Activated naive CD8-positive, alpha-beta T cell treated with anti-CD3 and anti-CD28 coated beads, Interleukin-2, amount 50 U/mL, for 16 hours (primary cell): ENCODE data around the gene DCDC2C.

Source experiments
- DNase-seq: peaks from one replicate; pipeline ENCODE4 v3.0.0-alpha.2; 2020; ENCODE audit warnings: low read depth, low spot score

Gene DCDC2C

DNA sequence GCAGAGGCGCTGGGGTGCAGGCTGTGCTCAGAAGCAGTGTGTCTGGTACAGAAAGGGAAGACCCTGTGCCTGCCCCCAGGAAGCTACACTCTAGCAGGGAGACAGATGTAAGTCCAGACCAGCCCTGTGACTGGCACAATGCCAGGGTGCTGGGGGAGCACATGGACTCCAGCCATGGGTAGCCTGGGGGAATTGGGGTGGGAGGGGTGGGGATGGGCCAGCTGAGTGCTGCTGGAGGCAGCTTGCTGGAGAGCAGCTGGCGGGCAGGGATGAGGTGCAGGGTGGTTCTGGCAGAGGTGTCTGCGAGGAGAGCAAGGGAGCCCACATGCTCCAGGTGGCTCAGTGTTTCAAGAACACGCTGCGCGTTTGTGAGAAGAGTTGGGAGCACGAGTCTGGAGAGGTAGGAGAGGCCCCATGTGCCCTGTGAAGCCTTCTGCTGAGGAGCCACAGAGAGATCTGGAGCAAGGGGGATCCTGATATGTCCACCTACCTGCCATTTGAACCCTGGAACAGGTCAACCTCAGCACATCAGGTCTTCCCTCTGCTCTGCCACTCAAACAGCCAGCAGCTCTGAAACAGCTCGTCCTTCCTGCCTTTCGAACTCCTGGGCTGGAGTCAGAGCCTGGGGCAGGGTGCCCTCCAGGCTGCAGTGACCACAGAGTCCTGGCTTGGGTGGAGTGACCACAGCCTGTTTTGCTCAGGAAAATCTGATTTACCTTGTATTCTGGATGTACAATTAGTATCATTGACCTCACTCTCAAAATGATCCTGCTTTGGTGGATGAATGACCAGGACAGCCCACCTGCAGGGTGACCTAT is 30.3 kb upstream of the DCDC2C start:
- no peak for DNase-seq

DNA sequence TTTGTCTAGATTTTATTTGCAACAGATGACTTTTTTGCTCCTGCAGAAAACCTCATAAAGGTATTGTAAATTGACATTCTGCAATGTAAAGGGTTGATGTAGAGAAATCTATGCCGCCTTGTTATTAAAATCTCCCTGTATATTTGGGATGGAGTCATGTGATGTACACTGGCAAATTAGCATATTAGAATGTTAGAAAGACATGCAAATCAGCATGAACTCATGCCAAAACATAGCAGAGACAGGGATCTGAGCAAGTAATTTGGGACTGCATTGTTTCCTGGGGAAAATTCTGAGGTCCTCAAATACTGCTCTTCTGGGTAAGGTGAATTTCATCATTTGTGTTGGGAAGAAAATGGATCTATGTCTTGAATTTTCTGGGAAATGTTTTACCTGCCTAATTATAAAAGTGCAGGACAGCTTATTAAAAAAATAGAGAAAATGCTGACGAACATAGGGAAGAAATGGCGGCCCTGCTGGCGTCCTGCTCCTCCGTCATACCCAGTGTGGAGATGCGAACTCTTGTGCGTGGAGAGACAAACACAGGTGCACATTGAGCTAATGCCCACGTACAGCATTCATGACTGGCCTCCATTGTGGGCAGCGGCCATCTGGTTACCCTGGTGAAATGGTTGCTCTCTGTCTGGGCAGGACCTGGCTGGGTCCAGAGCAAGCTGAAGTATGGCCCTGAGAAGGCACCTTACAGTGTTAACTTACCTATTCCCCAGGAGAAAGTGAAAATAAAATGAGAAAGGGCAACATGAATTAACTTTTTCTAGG is 29.1 kb upstream of the DCDC2C start:
- DNase-seq = no peak

DNA sequence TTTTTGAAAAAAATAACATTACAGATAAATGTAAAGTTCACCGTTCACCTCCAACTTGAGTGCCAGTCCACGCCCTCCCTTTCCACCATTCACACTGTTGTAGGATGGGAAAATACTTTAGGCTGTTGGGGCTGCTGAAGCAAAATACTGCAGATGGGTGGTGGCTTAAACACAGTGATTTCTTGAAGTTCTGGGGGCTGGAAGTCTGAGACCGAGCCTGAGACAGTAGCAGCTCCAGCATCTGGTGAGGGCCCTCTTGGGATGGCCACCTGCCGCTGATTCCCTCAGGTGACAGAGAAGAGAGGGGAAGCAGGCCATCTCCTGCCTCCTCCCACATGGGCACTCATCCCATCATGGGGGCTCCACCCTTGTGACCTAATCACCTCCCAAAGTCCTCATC is 27.7 kb upstream of the DCDC2C start:
- DNase-seq = no peak

DNA sequence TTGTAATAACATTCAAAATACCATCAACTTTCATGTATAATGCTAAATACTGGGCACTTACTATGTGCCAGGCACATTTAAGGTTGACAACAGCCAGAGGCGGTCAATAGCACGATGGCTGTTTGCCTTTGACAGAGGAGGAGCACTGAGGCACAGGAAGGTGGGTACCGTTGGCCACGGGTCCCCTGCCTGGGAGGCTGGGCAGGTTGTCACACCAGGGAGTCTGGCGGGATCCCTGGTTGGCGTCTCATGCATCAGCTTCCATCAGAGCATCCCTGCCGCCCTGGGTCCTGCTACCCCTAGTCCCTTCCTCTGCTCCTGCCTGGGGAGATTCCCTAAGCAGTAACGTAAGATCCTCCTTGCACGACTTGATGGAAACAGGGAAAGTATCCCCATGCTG is 25.9 kb upstream of the DCDC2C start:
- no peak for DNase-seq

DNA sequence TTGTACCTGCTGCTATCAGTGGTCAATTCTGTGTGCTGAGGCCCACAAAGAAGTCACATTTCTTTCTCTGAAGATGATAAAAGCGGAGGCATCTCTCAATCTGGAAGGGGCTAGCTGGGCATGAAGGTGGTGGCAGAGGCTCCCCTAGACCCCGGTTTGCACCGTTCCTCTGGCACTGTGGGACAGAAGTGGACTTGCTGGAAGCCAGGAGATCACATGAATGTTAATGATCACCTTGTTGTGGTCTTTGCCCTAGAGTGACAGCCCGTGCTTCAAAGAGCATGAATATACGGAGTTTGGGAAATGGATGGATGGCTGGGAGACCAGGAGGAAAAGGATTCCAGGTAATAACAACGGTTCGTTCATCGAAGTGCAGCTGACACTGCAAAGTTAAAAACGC is 25.2 kb upstream of the DCDC2C start:
- no peak for DNase-seq

DNA sequence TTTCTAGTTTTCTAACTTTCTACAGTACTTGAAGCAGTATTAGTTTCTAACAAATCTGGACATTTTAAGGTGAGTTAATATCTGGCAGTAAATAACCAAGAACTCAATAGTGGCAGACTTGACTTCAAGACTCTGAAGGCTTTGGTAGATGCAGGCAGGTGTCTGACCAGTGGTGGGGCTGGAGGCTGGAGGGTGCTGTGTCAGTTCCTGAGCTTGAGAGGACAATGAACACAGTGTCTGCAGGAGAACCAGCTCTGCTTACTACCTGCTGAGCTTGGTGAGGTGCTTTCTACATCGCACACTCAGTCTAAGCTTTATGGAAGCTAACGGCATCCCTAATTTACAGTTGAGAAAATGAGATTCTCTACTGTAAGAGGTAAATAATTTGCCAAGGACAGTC is 24.2 kb upstream of the DCDC2C start:
- no peak for DNase-seq

DNA sequence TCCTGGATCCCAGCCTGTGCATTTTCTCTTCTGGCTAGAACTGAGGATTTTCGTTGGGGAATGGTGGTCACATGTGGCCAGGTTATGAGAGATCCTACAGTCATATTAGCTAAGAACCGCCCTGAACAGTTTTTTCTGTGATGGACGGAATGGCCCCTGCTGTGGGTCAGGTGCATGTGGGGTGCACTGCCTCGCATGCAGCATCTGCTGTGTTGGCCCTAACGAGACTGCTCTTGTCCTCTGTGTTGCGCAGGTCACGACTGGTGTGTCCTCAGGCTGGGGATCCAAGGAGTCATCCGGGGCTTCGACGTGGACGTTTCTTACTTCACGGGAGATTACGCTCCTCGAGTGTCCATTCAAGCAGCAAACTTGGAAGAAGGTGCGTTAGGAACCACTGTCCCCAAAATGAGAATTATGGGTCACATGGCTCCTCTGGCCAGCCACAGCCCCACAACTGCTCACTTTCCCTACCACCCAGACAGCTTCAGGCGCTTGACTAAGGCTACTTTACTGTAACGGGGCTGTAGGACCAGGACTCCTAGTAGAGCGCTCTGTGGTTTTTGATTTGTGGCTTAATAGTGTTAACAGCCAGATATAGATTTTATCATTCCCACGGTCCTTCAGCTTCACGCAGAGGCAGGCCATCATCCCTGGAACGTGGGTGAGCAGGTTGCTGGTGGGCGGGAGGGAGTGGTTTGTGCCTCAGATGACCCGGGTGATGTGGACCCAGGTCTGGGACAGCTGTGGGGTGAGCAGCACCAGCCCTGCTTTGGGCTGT is 23.6 kb upstream of the DCDC2C start:
- DNase-seq = no peak

DNA sequence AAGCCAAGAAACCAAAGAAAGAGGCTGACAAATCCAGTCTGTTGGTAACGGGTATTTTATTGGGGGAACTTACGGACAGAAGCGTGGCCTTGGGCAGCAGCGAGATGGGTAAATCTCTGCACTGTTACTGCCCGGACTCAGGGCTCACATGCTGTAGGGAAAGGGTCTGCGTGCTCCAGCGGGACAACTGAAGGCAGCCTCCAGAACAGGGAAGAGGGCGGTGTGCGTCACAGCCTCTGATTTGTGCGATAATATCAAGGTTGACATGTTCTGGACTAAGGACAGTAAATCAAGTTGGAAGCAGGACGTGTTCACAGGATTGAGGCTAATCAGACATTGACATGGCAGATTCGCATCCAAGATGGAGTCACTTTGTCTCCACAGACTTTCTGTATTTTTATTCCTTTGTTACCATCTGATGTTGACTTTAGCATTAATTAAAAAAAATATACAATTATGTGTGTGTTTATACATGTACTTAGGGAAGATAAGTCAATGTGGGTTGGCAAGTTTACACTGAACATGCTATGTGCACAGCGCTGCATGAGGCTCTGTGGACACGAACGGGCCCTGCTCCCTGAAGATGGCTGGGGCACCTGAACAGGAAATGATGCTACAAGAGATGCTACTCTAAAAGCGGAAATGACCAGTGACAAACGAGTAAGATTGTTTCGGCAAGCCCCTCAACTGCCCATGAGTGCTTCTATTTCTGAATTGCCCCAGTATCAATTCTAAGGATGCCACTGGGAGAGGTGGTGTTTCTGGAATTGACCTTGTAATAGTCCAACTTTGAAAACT is 22.6 kb upstream of the DCDC2C start:
- DNase-seq = no peak

DNA sequence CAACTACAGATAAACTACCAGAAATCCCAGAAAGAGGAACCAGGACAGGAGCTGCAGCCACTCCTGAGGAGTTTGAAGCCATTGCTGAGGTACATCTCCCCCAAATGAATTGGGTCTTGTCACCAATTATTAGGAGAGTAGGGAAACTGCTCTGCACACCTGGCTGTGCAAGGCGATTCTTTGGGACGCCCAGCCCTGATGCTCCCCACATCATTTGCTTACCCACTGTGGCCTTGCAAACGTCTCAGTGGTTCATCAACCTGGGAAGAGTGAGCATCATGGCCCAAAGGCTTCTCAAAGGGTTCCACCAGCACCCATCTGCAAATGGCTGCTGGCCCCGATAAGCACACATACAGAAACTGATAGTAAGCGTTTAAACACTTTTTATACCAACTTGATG is 21.8 kb upstream of the DCDC2C start:
- DNase-seq = no peak

DNA sequence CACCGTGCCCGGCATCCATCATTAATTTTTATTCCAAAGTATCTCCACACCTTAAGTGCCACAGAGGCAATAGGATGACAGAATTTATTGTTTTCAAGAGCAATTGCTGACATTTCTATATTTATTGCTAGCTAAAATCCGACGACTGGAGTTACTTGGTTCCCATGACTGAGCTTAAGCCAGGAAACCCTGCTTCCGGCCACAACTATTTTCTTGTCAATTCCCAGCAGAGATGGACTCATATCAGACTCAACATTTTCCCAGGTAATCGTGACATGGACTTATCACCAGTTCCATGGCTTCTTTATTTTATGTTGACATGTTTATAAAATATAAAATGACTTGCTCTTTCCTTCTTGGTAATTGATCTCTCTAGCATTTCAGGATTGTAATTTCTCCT is 20.6 kb upstream of the DCDC2C start:
- no peak for DNase-seq

DNA sequence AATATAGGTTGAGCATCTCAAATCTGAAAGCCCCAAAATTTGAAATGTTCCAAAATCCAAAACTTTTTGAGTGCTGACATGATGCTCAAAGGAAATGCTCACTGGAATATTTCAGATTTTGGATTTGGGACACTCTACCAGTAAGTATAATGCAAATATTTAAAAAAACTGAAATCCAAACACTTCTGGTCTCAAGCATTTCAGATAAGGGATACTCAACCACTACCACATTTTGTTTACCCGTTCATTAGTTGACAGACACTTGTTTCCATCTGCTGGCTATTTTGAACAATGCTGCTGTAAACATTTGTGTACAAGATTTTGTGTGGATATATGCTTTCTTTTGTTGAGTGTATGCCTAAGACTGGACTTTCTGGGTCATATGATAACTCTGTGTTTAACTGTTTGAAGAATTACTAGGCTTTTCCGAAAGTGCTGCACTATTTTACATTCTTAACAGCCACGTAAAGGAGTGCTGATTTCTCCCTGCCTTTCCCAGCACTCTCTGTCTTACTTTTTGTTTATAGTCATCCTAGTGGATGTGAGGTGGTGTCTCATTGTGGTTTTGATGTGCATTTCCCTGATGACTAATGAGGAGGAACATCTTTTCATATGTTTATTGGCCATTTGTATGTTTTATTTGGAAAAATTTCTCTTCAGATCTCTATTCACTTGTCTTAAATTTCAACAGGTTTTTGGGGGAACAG is 19.5 kb upstream of the DCDC2C start:
- no peak for DNase-seq

DNA sequence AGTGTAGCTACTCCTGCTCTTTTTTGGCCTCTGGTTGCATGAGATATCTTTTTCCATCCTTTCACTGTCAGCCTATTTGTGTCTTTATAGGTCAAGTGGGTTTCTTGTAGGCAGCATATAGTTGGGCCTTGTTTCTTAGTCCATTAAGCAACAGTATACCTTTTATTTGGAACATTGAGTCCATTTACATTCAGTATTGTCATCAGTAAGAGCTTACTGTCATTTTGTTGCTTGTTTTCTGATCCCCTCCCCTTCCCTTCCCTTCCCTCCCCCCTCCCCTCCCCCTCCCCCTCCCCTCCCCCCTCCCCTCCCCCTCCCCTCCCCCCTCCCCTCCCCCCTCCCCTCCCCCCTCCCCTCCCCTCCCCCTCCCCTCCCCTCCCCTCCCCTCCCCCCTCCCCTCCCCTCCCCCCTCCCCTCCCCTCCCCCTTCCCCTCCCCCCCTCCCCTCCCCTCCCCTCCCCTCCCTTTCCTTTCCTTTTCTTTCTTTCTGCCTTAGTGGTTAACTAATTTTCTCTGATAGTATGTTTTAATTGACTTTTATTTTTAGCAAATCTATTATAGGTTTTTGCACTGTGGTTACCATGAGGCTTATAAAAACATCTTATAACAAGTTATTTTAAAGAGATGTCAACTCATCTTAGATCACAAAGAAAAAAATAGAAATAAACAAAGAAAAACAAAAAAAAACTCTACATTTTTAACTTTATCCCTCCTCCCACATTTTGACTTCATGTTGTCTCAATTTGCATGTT is 13.2 kb upstream of the DCDC2C start:
- DNase-seq = no peak

DNA sequence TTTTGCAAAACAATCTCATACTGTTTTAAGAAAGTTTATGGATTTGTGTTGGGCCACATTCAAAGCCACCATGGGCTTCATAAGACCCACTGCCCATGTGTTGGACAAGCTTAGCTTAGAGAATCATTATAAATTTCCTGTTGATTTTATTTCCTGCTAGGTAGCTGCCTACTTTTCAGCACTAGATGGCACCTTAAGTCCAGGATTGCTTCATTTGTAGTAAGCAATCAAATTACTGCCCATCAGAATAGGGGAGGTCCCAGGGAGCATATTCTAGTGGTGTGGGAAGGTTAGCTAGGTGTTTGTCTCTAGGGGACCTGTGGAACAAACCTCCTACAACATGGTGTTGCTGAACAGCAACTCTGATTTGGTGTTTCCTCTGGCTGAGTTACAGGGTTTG is 11.0 kb upstream of the DCDC2C start:
- no peak for DNase-seq

DNA sequence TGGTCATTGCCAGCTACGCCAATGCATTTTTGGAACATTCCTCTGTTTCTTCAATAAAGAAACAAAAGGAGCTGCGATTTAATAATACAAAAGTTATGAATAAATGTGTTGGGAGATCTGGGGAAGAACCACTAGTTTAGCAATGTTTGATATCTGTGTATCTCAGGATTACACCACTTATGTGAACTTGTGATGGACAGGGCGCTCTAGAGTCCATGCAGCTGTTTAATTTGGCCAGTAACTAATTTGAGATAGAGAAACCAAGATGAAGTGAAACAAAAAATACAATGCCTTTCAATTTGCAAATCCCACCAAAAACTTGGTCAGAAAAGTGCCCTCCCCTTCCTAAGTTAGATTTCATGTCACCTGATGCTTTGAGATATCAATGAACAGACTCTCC is 6.8 kb upstream of the DCDC2C start:
- no peak for DNase-seq

DNA sequence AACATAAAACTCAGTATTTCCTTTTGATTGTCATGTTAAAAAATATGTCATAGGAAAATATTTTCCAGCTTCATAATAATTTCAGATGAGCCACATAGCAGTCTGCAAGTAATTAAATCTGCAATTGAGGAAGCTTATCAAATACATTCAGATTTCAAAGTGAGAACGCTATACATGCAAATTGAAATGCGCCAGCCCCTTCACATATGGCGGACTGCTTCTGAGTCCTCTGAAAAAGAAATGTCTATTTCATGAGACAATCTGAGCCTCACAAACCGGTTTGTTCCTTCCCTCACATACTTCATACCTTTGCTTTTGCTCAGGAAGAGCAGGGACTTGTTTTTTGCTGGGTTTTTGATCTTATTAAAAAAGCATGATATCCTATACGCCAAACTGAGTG is 2.3 kb upstream of the DCDC2C start:
- no peak for DNase-seq

DNA sequence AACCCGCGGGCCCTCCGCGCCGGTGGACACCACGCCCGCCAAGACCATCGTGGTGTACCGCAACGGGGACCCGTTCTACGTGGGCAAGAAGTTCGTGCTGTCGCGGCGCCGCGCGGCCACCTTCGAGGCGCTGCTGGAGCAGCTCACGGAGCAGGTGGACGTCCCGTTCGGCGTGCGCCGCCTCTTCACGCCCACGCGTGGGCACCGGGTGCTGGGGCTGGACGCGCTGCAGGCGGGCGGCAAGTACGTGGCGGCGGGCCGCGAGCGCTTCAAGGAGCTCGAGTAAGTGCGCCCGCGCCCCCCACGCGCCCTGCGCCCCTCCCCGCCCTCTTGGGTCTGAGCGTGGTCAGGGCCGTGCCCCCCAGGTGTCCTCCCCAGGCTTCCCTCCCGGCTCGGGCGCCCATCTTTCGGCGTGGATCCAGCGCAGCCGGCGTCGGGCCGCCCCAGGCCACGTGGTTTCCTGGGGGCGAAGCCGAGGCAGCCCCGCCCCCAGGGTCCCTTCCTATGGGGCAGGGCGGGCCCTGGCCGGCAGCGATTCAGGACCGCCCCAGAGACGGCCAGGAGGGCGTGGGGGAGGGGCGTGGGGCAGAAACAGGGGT is 481 bp downstream of the DCDC2C start:
- DNase-seq = no peak

DNA sequence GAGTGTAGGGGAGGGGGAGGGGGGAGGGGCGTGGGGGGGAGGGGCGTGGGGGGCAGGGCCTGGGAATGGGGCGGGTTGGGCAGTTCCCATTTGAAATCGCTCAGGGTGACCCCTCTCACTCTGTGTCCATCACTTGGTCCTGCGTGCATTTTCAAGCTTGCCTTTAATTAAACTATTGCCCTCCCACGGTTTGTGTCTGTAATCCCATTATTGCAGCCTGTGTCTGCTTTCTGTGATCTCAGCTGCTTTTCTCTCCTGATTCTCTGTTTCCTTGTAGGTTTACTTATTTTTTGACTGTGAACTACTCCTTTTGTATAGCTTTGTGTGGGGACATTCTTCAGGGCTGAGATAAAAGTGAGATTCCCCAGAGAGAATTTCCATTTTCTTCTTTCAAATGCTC is 1.3 kb downstream of the DCDC2C start:
- DNase-seq = no peak

DNA sequence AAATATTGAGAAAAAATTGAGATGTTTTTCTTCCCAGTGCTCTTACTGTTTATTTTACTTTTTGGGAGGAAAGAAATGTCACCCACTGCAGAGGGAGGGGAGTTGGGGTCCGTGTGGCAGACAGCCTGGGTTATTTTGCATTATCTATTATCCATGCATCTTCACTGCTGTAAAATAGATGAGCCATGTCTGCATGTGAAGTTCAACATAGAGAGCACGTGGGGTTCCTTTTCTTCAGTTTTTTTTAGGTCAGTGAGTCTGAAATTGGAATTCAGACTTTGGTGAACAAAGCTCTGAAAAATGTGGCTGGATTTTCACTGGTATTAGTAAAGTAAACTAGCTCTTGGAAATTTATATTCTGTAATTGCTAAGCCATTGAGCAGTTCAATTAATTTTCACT is 2.4 kb downstream of the DCDC2C start:
- no peak for DNase-seq

DNA sequence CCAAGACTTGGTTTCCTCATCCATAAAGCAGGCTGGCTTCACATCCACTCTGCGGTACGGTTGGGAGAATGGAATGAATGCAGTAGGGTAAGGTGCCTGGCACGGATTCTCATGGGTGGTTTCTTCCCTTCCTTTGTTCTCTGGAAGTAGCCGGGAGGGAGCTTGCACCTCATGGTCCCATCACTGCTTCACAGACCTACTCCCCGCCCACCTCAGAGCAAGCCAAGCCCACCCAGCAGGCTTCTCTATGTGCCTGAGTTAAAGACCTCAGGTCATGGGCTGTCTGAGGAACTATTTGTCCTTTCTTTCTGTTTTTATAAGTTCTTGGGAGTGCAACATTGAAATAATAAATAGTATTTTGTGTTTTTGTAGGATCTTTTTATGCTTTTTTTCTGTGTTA is 3.5 kb downstream of the DCDC2C start:
- no peak for DNase-seq

DNA sequence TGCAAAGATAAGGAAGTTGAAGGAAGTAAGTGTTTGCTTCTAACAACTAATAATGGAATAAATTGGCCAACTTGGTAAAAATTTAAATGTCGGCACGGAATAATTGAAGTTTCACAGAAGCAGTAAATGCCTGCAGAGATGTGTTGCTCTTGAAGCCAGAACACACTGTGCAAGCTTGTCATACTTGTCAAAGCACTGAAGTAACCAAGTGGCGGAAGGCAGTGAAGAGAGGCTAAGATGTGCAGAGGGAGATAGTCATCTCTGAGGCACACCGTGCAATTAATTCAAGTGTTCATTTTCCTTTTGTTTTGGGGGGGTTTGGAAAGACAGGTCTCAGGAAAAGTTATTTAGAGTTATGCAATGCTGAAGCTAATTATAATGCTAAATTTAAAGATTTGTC is 5.2 kb downstream of the DCDC2C start:
- DNase-seq = no peak
